Measurements from ENCODE around the gene CDH23.

CDH23 gene

GRCh38 chr10:71579668-71580067 lies 182.9 kb downstream of the CDH23 start:
- H4K20me1 ChIP-seq (ENCODE audit: insufficient read depth, low read length) = no peaks in the 10 kb centered on the region
- no peaks in the 10 kb centered on the region for H3F3A ChIP-seq (ENCODE audit: insufficient read depth, low read length)
- TF ChIP-seq, protein P1, sequence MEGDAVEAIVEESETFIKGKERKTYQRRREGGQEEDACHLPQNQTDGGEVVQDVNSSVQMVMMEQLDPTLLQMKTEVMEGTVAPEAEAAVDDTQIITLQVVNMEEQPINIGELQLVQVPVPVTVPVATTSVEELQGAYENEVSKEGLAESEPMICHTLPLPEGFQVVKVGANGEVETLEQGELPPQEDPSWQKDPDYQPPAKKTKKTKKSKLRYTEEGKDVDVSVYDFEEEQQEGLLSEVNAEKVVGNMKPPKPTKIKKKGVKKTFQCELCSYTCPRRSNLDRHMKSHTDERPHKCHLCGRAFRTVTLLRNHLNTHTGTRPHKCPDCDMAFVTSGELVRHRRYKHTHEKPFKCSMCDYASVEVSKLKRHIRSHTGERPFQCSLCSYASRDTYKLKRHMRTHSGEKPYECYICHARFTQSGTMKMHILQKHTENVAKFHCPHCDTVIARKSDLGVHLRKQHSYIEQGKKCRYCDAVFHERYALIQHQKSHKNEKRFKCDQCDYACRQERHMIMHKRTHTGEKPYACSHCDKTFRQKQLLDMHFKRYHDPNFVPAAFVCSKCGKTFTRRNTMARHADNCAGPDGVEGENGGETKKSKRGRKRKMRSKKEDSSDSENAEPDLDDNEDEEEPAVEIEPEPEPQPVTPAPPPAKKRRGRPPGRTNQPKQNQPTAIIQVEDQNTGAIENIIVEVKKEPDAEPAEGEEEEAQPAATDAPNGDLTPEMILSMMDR (IDR thresholded peaks at IDR 0.05; ENCODE audit: low read length) = no peak
- TF ChIP-seq EZH2phosphoT487 (IDR thresholded peaks at IDR 0.05; ENCODE audit: low read length) (no peak), EZH2 (optimal IDR thresholded peaks at IDR 0.05; ENCODE audit: low read depth, low read length) (no peak)
- peaks cover 61% of the 10 kb centered on the region for H3K27me3 ChIP-seq (replicated peaks; ENCODE audit: insufficient read depth, low read length)
- no peak overlapping the region for H3K27ac ChIP-seq (ENCODE audit: low read length)
- H3K9ac ChIP-seq (ENCODE audit: low read length) = no peak overlapping the region
- no peaks in the 10 kb centered on the region for H3K4me1 ChIP-seq (ENCODE audit: low read length)
- H3K9me3 ChIP-seq (replicated peaks; ENCODE audit: insufficient read depth, low read length) = no peaks in the 10 kb centered on the region
- no peak overlapping the region for H2AFZ ChIP-seq (ENCODE audit: low read length)
- H3K4me3 ChIP-seq (ENCODE audit: low read length) = no peak overlapping the region
- H3K4me2 ChIP-seq (ENCODE audit: low read depth, low read length) = no peak overlapping the region
- DNase-seq = no peak
- no peaks in the 10 kb centered on the region for H3K9me2 ChIP-seq (replicated peaks; ENCODE audit: insufficient read depth, low read length)
- H3K36me3 ChIP-seq (replicated peaks; ENCODE audit: insufficient read depth, low read length) = no peaks in the 10 kb centered on the region
- H3K79me2 ChIP-seq (ENCODE audit: low read length) = no peaks in the 10 kb centered on the region

DNA sequence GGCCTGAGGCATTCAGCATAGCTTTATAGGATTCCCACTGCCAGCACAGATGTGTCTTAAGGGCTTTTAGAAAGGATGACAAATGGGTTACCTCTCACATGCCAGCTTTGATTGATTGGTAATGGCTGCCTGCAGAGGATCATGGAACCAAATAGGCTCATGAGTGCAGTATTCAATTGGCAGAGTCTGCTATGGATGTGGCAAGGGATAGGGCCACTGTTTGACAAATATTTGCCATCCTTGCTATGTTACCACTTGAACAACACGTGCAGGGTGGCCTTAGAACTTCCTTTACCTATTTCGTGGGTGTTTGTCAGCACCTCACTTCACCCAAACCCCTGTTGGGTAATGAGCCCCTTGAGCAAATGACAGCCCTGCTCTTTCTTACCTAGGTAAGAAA lies 183.7 kb downstream of the CDH23 start:
- no peaks in the 10 kb centered on the region for H3K9me2 ChIP-seq (replicated peaks; ENCODE audit: insufficient read depth, low read length)
- H3K4me2 ChIP-seq (ENCODE audit: low read depth, low read length) = no peak overlapping the region
- no peak overlapping the region for H3K27ac ChIP-seq (ENCODE audit: low read length)
- no peak for DNase-seq
- no peaks in the 10 kb centered on the region for H3K79me2 ChIP-seq (ENCODE audit: low read length)
- H3K9ac ChIP-seq (ENCODE audit: low read length) = no peak overlapping the region
- no peaks in the 10 kb centered on the region for H3F3A ChIP-seq (ENCODE audit: insufficient read depth, low read length)
- H3K9me3 ChIP-seq (replicated peaks; ENCODE audit: insufficient read depth, low read length) = no peaks in the 10 kb centered on the region
- H3K4me3 ChIP-seq (ENCODE audit: low read length) = no peak overlapping the region
- no peak for TF ChIP-seq EZH2 (optimal IDR thresholded peaks at IDR 0.05; ENCODE audit: low read depth, low read length)
- no peak for TF ChIP-seq EZH2phosphoT487 (IDR thresholded peaks at IDR 0.05; ENCODE audit: low read length)
- TF ChIP-seq, protein P1 (IDR thresholded peaks at IDR 0.05; ENCODE audit: low read length) = no peak
- no peaks in the 10 kb centered on the region for H3K36me3 ChIP-seq (replicated peaks; ENCODE audit: insufficient read depth, low read length)
- H4K20me1 ChIP-seq (ENCODE audit: insufficient read depth, low read length) = no peaks in the 10 kb centered on the region
- H3K4me1 ChIP-seq (ENCODE audit: low read length) = no peaks in the 10 kb centered on the region; the same call in 1 of the 2 replicates
- peaks cover 53% of the 10 kb centered on the region for H3K27me3 ChIP-seq (replicated peaks; ENCODE audit: insufficient read depth, low read length)
- no peak overlapping the region for H2AFZ ChIP-seq (ENCODE audit: low read length)

GRCh38 chr10:71580926-71581325 lies 184.2 kb downstream of the CDH23 start:
- Histone ChIP-seq H3K9ac (ENCODE audit: low read length) (no peak overlapping the region), H3K4me1 (ENCODE audit: low read length) (no peaks in the 10 kb centered on the region; the same call in 1 of the 2 replicates)

More at GRCh38 chr10:71580926-71581325, 184.2 kb downstream of the CDH23 start:
- H3K9me3 ChIP-seq (replicated peaks; ENCODE audit: insufficient read depth, low read length) = no peaks in the 10 kb centered on the region
- no peak overlapping the region for H3K4me3 ChIP-seq (ENCODE audit: low read length)
- peaks cover 48% of the 10 kb centered on the region for H3K27me3 ChIP-seq (replicated peaks; ENCODE audit: insufficient read depth, low read length)
- H3K27ac ChIP-seq (ENCODE audit: low read length) = no peak overlapping the region
- no peaks in the 10 kb centered on the region for H3K9me2 ChIP-seq (replicated peaks; ENCODE audit: insufficient read depth, low read length)
- no peaks in the 10 kb centered on the region for H3F3A ChIP-seq (ENCODE audit: insufficient read depth, low read length)
- no peak overlapping the region for H3K4me2 ChIP-seq (ENCODE audit: low read depth, low read length)
- no peak overlapping the region for H2AFZ ChIP-seq (ENCODE audit: low read length)
- TF ChIP-seq, protein P1 (IDR thresholded peaks at IDR 0.05; ENCODE audit: low read length) = no peak
- TF ChIP-seq EZH2 (optimal IDR thresholded peaks at IDR 0.05; ENCODE audit: low read depth, low read length) (no peak), EZH2phosphoT487 (IDR thresholded peaks at IDR 0.05; ENCODE audit: low read length) (no peak)
- no peak for DNase-seq
- H3K79me2 ChIP-seq (ENCODE audit: low read length) = no peaks in the 10 kb centered on the region
- no peaks in the 10 kb centered on the region for H4K20me1 ChIP-seq (ENCODE audit: insufficient read depth, low read length)
- no peaks in the 10 kb centered on the region for H3K36me3 ChIP-seq (replicated peaks; ENCODE audit: insufficient read depth, low read length)

All from MM.1S (cell line).